Stimulated activated naive CD4-positive, alpha-beta T cell (primary cell): ENCODE data around the gene FOXP4.

Source experiments
- DNase-seq, 6 experiments: peaks; one replicate each; lab custom pipeline; 2025; lab: John Stamatoyannopoulos, UW

Gene FOXP4, protein sequence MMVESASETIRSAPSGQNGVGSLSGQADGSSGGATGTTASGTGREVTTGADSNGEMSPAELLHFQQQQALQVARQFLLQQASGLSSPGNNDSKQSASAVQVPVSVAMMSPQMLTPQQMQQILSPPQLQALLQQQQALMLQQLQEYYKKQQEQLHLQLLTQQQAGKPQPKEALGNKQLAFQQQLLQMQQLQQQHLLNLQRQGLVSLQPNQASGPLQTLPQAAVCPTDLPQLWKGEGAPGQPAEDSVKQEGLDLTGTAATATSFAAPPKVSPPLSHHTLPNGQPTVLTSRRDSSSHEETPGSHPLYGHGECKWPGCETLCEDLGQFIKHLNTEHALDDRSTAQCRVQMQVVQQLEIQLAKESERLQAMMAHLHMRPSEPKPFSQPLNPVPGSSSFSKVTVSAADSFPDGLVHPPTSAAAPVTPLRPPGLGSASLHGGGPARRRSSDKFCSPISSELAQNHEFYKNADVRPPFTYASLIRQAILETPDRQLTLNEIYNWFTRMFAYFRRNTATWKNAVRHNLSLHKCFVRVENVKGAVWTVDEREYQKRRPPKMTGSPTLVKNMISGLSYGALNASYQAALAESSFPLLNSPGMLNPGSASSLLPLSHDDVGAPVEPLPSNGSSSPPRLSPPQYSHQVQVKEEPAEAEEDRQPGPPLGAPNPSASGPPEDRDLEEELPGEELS

DNA sequence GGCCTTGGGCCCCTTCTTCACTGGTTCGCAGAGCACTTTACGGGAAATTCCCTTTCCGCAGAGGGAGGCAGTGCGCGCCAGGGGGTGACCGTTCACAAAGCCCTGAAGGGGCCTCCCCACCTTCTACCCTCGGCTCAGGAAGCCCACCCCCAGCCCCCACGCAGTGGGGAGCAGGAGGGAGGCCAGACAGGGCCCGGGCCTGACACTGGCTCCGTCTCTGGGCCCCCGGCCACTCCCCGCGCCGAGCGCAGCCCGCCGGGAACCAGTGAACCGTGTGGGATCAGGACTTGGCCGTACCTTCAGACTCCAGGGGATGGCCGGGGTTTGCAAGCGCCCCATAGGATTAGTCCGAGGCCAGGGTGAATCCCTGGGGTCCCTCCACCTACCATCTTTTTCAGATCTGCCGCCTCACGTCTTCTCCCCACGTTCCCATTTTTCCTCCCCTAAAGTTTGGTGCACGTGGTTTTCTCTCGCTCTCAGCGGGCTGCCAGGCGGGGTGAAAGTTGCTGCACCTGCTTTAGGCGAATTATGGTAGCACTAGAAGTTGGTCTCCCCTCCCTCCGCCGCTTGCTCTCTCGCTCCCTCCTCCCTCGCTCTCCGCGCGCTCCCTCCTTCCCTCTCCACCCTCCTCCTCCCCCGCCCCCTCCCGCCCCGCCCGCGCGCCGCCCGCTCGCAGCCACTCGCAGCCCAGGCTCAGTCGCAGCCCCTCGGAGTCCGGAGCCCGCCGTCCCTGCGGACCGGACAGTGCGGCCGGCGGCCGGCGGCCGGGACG, at the start of gene FOXP4:
FOXP4 (plus strand) TSS at position 679 of the 772 bp plus-strand sequence. CDS start 19,380 bp downstream, outside the sequence.
- DNase-seq, result peak; percentile 67 to 78 (median 70)

DNA sequence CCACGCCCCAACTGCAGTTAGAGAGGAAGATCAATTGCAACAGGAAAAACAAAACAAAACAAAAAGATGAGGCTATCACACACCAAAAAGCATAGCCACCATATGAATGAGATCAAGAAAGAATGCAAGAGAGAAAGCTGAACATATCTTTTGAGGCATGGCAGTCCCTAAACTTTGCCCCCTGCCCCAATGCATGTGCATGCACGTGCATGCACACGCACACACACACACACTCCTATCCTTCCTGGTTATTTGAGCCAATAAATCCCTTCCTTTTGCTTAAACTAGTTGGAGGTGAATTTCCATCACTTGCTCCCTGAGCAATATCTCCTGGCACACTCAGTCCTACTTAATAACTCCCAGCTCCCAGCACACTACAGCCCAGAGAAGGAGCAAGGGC, 48.6 kb upstream of the FOXP4 start:
- no peak for DNase-seq

DNA sequence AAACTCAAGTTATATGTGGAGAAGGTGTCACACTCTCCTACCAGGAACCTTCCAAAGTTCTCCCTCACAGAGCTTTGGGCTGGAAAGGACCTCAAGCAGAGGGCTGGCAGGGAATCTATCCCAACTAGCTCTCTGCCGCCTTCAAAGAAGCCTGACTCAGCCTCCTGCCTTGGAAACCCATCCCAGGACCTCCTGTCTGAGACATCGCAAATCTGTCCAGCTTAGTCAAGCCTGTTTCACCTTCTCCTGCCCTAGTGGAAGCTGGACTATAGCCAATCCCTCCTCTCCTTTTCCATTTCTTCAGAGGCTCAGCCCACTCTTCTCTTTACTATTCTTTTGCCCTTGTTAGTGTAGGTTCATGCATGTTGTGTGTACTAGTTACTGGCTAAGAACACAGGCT, 48.2 kb upstream of the FOXP4 start:
- DNase-seq, result no peak

DNA sequence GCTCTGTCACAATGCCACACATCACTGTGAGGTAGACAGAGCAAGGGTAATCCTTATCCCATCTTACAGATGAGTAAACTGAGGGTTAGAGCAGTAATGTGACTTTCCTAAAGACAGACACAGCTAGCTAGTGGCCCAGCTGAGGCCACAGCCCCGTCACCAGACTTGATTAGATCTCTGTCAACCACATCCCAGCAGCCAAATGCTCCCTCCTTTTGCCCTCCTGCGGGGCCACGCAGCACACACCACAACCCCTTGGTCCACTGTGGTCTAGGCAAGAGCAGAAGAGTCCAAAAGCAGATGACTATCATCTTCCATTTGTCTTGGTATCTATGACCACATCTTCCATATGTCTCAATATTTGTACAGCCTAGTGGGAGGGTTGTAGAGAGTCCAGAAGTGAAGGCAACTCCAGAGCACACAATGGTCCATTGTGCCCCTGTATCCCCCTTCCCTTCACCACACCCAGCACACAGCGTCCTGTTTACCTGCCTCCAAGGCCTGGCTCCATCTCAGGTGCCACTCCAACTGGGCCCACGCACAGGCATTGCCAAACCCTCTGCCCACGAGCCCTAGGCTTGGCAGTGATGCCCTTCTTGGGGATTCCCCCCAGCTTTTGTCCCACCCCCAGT, 47.1 kb upstream of the FOXP4 start:
- no peak for DNase-seq

DNA sequence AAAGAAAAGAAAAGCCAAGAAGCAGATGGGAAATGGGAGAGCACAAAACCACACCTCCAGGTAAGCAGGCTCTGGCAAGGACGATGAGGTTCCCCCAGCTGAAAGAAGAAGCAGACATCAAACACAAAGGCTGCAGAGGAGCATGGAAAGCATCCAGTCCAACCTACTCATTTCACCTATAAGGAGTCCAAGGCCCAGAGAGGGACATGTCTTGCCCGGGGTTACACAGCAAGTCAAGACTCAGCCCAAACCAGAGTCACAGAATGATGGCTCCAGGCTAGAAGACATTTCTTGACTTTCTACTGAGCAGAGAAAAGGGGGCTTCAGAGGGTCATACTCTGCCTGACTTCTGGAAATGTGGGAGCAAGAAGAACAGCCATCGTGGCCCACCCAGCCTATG, 45.6 kb upstream of the FOXP4 start:
- no peak for DNase-seq

DNA sequence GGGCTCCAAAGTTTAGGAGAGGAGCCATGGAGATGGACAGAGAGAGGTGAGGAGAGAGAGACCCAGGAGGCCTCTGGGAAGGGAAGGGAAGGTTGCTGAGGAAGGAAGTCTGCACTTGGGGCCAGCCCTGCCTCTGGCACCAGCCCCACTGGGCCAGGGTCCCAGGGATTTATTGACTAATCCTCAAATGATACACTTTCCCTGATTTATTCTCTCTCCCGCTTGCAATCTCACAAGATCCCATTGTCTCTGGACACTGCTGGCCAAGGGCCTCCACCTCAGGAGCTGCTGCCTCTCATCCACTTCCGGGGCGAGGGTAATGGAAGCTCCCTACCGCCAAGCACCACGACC, 43.6 kb upstream of the FOXP4 start:
- no peak for DNase-seq

DNA sequence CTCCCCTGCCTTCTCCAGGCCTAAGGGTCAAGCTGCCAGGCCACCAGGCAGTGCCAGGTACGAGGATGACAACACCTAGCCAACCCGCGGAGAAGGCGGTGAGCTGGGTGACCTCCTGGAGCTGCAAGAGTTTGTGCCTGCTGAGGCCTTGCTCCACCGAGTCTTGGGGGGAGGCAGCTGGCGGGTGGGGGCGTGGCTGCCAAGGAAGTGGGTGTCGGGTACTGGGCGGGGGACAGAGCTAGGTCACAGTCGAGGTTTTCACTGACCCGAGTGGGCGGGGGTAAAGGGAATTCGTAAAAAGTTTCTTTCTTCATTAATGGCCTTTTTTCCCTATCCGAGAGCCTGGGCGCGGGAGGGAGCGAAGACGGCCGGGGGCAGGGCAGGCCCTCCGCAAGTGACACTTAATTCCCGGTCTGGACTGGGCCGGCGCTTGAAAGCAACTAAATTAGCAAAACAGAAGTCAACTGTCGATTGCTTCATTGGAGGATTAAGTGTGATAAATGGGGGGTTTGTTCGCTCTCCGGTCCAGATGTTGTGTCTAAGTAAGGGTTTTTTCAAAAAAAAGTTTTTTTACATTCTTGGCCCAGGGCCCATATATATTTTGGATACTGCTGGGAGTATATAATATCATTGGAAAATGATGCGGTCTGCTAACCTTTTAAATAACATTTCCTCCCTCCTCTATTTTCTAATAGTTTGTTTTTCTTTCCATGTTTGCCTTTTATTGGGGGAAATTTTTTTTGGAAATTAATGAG, 43.1 kb upstream of the FOXP4 start:
- DNase-seq, result no peak

DNA sequence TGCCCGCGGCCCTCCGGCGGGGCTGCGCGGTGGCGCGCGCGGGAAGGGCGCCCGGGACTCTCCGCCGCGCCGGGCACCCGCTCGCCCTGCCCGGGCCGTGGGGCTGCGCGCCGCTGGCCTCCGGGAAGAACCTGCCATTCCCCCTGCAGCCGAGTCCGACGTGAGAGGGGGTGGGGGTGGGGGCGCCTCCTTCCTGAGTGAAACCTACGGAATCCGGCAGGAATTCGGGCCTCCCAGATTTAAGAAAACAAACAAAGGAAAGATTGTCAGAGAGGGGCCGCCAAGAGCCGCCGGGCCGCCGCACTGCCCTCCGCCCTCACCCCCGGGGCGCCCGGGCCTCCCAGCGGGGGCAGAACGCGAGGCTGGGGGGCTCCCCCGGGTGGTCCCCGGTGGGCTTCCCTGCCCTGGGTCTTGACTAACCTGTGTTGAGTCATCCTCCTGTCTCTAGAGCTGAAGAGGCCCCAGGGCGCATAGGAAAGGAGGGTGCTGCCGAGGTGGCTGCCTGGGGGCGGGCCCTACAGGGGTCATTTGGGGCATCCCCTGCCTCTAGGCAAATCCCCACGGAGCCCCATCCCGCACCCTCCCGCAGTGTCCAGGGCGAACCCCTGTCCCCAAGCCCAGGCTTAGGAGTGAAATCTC, 42.2 kb upstream of the FOXP4 start:
- DNase-seq, result no peak

DNA sequence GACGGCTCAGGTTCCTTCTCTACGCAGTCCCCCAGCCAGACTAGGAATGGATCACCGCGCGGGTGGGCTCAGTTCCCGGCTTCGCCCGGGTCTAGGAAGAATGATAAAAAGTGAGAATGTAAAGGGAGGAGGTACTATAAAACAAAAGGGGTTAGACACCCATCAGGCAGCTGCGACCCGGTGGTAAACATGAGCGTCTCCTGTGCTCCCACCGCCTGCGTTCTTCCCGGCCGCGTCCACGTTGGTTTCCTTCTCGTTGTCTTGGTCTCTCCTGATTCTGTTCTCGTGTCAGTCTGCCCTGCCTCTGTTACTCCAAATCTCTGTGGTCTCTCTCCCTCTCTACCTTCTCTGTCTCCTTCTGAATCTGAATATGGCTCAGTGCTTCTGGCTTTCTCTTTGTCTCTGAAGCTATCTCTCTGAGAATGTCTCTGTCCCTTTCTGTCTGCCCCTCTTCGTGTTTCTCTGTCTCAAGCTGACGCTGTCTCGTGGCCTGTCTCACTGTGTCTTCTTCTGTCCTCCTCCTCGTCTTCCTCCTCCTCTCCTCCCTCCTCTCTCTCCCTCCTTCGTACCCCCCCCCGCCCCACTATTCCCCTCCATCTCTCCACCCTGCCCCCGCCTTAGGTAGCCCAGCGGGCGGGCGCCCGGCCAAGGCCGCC, 41.6 kb upstream of the FOXP4 start:
- no peak for DNase-seq

DNA sequence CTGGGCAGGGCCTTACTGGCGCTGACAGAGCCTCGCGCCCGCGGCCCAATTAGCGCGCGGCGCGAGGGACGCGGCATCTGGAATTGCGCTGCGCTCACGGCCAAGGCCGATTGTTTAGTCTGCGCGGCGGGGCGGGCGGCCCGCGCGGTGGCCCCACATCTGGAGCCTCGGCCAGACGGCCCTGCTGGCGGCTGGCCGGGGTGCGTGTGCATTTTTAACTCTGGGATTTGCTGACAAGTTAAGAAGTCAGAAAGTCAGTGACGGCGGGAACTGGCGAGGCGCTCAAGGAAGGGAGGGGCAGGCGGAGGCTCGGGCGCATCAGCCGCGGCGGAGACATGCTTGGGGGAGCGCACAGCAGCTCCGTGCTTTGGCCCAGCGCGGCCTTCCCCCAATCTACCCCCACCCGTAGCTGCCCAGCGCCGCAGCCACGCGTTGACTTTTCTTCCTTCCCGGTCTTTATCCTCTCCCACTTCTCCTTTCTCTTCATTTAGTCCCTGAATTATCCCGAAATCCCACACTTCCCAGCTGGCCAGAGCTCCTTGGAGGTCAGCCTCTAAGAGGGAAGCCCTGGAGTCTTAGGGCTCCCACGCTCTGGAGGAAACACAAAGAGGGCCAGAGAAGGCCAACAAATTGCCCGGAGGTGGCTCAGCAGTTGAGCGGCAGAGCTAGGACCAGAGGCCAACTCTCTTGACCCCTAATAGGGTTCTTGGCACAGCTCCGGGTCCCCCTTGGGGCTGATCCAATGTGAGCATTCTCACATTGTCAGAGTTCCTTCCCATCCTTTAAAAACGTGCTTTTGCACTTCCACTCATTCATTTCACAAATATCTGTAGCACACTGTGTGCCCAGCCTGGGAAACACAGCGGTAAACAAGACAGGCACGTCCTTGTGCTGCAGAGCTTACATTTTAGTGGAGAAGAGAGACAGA, 40.8 kb upstream of the FOXP4 start:
- no peak for DNase-seq

DNA sequence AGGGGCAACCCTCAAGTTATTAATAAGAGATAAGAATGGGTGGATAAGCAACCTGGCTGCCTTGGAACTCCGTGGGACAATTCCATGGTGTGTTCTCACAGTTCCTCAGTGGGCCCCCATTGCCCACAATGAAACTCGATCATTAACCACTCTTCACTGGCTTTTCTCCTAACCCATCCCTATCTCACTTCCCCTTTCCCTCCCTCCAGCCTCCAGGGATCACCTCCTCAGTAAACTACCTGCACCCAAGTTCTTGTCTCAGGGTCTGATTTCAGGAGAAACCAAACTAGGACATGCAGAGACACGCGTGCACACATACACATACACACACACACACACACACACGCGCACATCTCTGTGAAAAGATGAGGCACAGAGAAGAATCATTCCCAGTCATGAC, 37.7 kb upstream of the FOXP4 start:
- DNase-seq, result no peak

DNA sequence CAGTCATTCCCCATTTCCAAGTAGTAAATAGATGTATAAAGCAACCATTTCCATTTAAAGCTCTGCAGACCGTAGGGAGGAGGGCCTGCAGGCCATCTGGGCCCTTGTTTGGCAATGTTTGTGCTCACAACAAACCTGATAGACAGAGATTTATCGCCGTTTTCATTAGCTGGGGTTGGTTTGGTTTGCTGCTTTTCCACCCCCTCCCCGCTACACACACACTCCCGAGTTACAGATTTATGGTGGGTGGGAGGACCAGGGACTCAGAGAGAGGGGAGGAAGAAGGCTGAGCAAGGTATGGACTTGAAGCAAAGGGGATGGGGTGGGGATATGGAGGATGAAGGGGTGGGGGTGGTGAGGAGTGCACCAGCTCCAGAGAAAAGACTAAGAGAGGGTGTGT, 36.6 kb upstream of the FOXP4 start:
- DNase-seq, result no peak

DNA sequence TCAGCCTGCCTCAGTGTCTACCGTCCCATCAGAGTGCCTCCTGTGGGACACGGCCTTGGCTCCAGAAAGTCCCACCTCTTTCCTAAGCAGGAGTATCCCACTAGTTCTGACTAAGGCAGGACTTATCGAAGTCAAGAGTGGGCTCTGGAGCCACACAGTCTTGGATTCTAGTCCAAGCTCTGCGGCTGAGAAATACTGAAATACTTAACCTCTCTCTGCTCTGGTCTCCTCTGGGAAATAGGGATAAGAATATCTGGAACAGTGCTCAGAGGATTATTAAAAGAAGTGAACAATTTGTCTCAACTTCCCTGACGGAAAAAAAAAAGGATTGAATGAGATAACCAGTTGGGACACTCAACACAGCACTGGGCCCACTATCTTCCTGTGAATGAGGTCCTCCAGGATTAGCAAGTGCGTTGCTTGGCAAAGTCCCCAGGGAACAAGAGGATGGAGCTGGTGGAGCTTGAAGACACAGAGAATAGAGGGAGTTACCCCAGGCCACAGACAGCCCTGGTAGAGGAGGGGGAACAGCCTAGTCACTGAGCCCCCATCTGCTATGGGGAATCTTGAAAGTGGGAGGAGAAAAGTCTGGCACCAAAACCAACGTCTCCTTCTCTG, 34.6 kb upstream of the FOXP4 start:
- no peak for DNase-seq

DNA sequence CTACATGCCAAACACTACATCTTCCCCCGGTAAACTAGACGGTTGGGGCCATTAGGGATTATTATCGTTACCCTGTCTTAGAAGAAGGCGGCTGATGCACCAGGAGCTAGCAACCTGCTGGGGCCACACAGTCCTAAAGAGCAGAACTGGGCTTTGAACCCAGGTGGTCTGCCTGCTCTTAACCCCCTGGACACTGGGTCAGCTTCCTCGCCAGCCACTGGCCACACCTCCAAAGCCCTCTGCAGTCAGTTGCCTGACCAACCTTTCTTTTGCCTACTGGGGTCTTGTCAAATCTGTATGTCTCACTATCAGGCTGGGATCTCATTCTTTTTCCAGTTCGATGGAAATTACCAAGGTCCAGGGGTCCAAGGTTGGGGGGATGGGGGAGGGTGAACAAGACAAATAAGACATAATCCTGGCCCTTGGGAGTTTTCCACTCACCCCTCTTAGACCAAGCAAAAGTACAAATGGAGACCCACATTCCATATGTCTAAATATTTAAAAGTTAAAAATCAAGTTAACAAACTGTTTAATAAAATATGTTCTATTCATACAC, 34.0 kb upstream of the FOXP4 start:
- DNase-seq, result no peak

DNA sequence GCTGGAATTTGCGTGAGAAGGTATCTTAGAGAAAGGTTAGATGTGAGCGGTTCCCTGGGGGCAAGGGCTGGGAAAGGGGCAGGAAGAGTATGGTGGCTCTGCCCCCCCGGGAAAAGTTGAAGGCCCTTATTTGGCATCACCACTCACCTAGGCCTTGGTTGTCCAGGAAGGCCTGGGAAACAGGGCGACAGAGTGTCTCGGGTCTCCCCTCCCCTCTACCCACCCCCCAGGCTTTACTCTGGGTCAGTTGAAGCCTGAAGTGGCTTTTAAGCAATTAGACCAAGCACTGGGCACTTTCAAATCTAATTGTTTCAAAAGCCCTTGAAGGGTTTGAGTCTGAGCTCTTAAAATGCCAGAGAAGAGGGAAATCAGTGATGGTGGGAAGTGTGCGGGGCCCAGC, 30.2 kb upstream of the FOXP4 start:
- no peak for DNase-seq

DNA sequence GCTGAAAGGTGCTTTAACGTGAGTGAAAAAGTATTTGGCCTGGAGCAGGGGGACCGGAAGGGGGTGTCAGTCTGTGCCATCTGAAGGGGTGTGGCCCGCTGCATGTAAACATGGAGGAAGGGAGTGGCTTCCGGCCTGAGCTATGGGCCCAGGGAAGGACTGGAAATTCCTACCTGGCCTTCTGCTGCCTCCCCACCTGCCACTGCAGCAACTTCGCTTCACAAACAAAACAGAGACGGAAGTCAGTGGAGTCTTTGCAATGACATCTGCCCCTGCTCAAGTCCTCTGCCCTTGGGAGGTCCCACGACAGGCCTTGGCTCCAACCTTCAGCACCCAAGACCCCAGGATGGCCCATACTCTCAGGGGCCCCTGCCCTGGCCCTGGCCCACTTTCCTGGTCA, 28.1 kb upstream of the FOXP4 start:
- no peak for DNase-seq

DNA sequence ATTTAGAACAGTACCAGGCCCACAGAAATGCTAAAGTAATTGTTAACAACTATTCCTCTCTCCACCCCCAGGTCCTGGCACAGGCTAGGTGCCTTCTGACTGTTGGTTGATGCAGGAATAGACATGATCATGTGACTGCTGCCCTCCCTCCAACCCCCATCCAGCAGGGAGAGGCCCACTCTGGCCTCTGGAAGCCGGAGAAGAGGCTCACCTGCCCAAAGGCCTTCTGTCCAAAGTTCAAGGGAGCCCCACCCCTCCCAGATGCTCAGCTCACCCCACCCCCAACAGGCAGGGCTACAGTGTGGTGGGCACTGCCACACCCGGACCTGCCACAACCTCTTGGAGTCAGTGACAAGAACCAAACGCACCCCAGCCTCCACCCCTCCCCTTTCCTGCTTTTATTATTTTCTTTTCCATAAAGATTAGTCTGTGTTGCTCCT, 26.9 kb upstream of the FOXP4 start:
- no peak for DNase-seq
